Nephron (organoid): ENCODE measurements around the gene DUSP1.
A peak's percentile ranks its signal among the peaks of the same experiment; 100 is the strongest.
"Not testable (repeated sequence)": the region's sequence is repeated elsewhere in the genome, so short reads cannot be mapped to it uniquely, and the experiment has no call there.

Experiments used
- H3K27ac Mint-ChIP-seq, 3 experiments: 2 replicates each; pipeline ENCODE4 v1.8.0; 2020; ENCODE audit warnings: mixed read lengths in 3 of 3, mild to moderate bottlenecking in 2 of 3, moderate library complexity in 1 of 3
- H3K27me3 Mint-ChIP-seq: 2 replicates; pipeline ENCODE4 v1.8.0; 2021; ENCODE audit warnings: low read depth, mild to moderate bottlenecking, moderate library complexity, mixed read lengths
- H3K36me3 Mint-ChIP-seq: 2 replicates; pipeline ENCODE4 v1.8.0; 2020; ENCODE audit warnings: low read depth, mixed read lengths
- H3K4me1 Mint-ChIP-seq: 2 replicates; pipeline ENCODE4 v1.8.0; 2020; ENCODE audit warnings: mixed read lengths
- H3K4me3 Mint-ChIP-seq, 3 experiments: 2 replicates each; pipeline ENCODE4 v1.8.0; 2020; ENCODE audit warnings: mild to moderate bottlenecking in 3 of 3, mixed read lengths in 3 of 3, moderate library complexity in 2 of 3
- H3K9me3 Mint-ChIP-seq: 2 replicates; pipeline ENCODE4 v1.8.0; 2020; ENCODE audit warnings: mixed read lengths
- TF ChIP-seq, protein P1 (sequence below), 3 experiments: fragments of 200-600 bp; sonication (generic); IDR thresholded peaks; one replicate each; pipeline ENCODE4 v1.5.0; 2021; ENCODE audit warnings: antibody characterized with exemption in 3 of 3; ENCODE audit not compliant: unreplicated experiment in 3 of 3

DUSP1 gene

DNA sequence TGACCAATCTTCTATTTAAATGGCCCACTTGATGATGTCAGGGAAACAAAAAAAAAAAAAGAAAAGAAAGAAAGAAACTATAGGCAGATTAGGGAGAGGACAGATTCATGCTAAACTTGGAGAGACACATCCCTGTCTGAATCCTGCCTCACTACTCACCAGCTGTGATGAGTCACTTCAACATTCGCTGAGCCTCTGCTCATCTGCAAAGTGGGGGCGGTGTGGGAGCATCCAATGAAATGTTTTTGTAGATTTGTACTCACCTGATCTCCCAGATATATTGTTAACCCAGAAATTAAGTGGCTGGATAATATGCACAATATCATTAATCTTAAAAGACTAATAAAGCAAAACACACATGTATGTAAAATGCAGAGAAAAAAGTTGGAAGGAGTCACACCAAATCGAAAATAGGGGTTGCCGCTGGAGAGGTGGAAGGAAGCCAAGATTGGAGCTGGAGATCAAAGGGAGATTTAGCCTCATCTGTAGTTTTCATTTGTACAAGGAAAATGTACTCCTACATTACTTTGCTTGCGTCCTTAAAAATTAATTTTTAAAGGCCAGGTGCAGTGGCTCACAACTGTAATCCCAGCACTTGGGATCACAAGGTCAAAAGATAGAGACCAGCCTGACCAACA is 46.0 kb upstream of the DUSP1 start:
- Mint-ChIP-seq H3K36me3 (no peaks in the 10 kb centered on the region), H3K27me3 (peaks cover 15% of the 10 kb centered on the region), H3K9me3 (no peaks in the 10 kb centered on the region), H3K4me1 (peaks cover 18% of the 10 kb centered on the region), H3K4me3 (peak overlapping the region in 1 of 3 experiments; percentile 38), H3K27ac (peak overlapping the region; percentile 1 to 42 (median 23))
- TF ChIP-seq, protein P1, sequence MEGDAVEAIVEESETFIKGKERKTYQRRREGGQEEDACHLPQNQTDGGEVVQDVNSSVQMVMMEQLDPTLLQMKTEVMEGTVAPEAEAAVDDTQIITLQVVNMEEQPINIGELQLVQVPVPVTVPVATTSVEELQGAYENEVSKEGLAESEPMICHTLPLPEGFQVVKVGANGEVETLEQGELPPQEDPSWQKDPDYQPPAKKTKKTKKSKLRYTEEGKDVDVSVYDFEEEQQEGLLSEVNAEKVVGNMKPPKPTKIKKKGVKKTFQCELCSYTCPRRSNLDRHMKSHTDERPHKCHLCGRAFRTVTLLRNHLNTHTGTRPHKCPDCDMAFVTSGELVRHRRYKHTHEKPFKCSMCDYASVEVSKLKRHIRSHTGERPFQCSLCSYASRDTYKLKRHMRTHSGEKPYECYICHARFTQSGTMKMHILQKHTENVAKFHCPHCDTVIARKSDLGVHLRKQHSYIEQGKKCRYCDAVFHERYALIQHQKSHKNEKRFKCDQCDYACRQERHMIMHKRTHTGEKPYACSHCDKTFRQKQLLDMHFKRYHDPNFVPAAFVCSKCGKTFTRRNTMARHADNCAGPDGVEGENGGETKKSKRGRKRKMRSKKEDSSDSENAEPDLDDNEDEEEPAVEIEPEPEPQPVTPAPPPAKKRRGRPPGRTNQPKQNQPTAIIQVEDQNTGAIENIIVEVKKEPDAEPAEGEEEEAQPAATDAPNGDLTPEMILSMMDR (IDR thresholded peaks at IDR 0.05; ENCODE audit: unreplicated experiment in 3 of 3), result no peak

DNA sequence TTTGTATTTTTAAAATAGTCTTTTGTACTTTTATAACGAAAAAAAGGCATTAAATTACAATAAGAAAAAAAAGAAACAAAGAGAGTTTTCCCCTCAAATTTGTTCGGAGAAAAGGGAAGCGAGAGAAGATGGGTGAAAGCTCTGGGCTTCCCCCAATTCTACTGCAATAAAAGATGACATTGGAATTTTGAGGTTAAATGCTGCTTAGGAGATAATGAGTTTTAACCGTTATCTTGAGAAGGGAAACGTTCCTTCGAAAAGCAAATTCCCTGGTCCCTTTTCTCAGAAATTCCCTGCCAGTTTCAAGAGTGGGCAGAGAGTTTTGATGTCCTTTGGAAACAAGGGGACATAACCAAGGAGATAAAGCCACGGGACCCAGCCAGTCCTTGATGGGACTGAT is 44.6 kb upstream of the DUSP1 start:
- H3K27me3 Mint-ChIP-seq, result peaks cover 10% of the 10 kb centered on the region
- H3K9me3 Mint-ChIP-seq, result no peaks in the 10 kb centered on the region
- TF ChIP-seq, protein P1 (IDR thresholded peaks at IDR 0.05; ENCODE audit: unreplicated experiment in 3 of 3), result no peak
- no peak overlapping the region for H3K27ac Mint-ChIP-seq
- H3K36me3 Mint-ChIP-seq, result no peaks in the 10 kb centered on the region
- H3K4me1 Mint-ChIP-seq, result peaks cover 18% of the 10 kb centered on the region
- no peak overlapping the region for H3K4me3 Mint-ChIP-seq

DNA sequence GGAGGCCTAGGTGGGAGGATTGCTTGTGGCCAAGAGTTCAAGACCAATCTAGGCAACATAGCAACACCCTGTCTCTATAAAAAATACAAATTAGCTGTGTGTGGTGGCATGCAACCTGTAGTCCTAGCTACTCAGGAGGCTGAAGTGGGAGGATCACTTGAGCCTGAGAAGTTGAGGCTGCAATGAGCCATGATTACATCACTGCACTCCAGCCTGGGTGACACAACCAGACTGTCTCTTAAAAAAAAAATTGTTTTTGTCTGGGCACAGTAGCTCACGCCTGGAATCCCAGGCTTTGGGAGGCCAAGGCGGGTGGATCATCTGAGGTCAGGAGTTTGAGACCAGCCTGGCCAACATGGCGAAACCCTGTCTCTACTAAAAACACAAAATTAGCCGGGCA is 40.0 kb upstream of the DUSP1 start:
- H3K27me3 Mint-ChIP-seq, result peaks cover 13% of the 10 kb centered on the region
- H3K4me3 Mint-ChIP-seq, H3K4me1 Mint-ChIP-seq, H3K27ac Mint-ChIP-seq, H3K9me3 Mint-ChIP-seq, H3K36me3 Mint-ChIP-seq: not testable (repeated sequence)

DNA sequence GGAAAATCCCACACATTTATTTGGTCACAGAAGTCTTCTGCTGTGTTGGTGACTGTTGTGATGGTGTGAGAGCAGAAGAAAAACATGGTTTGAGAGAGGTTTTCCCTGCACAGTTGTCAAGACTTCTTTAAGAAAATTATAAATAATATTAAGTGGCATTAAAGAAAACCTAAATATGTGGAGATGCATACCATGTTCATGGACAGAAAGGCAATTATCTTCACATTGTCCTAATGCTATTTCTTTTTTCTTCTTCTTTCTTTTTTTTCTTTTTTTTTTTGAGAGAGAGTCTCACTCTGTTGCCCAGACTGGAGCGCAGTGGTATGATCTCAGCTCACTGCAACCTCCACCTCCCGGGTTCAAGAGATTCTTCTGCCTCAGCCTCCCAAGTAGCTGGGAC is 38.8 kb upstream of the DUSP1 start:
- Mint-ChIP-seq H3K36me3 (no peaks in the 10 kb centered on the region), H3K4me3 (no peak overlapping the region), H3K4me1 (no peaks in the 10 kb centered on the region), H3K9me3 (peaks cover 4% of the 10 kb centered on the region), H3K27me3 (peaks cover 8% of the 10 kb centered on the region), H3K27ac (no peak overlapping the region)
- TF ChIP-seq, protein P1 (IDR thresholded peaks at IDR 0.05; ENCODE audit: unreplicated experiment in 3 of 3), result no peak

DNA sequence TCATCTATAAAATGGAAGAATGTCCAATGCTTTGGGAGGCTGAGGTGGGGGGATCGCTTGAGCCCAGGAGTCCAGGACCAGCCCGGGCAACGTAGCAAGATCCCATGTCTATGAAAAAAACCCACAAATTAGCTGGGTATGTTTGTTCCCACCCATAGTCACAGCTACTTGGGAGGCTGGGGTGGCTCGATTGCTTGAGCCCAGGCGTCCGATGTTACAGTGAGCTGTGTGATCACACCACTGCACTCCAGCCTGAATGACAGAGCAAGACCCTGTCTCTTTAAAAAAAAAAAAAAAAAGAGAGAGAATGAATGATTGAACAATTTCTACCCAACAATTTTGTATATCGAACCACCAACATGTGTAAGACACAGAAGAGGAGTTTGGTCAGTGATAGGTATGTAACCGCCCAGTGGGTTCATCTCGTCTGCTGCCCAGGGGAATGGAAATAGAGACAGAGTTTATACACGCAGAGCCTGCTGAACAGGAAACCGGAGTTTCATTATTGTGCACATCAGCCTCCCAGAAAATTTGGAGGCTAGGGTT is 36.8 kb upstream of the DUSP1 start:
- no peaks in the 10 kb centered on the region for H3K4me1 Mint-ChIP-seq
- peaks cover 3% of the 10 kb centered on the region for H3K27me3 Mint-ChIP-seq
- H3K36me3 Mint-ChIP-seq, result no peaks in the 10 kb centered on the region
- no peak overlapping the region for H3K4me3 Mint-ChIP-seq
- TF ChIP-seq, protein P1 (IDR thresholded peaks at IDR 0.05; ENCODE audit: unreplicated experiment in 3 of 3), result no peak
- H3K9me3 Mint-ChIP-seq, result peaks cover 4% of the 10 kb centered on the region
- H3K27ac Mint-ChIP-seq, result peak overlapping the region; percentile 44 to 73 (median 71)

DNA sequence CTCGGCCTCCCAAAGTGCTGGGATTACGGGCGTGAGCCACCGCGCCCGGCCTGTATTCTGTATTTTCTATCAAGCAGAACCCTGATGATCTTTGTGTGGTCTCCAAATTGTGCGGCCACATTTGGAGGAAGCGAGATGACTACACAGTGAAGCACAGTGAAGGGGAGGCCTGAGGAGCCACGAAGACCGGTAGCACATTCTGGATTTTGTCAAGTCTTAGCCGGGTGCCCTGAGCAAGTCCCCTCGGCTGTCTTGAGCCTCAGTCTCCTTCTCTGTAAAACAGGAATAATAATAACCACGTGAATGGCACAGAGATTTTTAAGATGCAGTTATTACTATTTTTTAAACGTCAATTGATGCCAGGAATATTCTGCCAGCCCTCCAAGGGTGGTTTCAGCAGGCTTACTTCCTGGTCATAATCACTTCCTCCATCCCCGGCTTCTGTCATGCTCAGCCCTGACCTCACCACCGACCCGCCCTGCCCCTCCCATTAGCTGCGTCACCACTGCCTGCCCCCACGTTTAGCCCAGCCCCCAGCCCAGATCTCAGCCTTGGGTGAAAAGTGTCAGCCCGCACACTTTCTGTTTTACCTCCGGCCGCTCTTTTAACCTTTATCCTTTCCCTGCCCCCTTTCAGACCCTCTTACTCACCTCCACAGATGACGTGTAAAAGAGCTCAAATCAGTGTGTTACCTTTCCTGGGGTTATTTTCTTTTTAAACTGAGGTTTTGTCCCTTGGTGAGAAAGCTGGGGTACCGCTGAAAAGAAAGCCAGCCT is 36.1 kb upstream of the DUSP1 start:
- Mint-ChIP-seq H3K9me3 (peaks cover 4% of the 10 kb centered on the region), H3K27ac (peak overlapping the region; percentile 44 to 73 (median 71))

More for the DNA sequence above, 36.1 kb upstream of the DUSP1 start:
- no peaks in the 10 kb centered on the region for H3K36me3 Mint-ChIP-seq
- H3K27me3 Mint-ChIP-seq, result peaks cover 3% of the 10 kb centered on the region
- TF ChIP-seq, protein P1 (IDR thresholded peaks at IDR 0.05; ENCODE audit: unreplicated experiment in 3 of 3), result no peak
- H3K4me1 Mint-ChIP-seq, result no peaks in the 10 kb centered on the region
- H3K4me3 Mint-ChIP-seq, result peak overlapping the region in 2 of 3 experiments; percentile 21 to 37
